Mesenchymal stem cell (in vitro differentiated cells and primary cell): ENCODE results near the gene HIF1A.

Experiments
- DNase-seq: peaks from one replicate; pipeline ENCODE4 v3.0.0-alpha.2; 2013
- H2AFZ ChIP-seq: one replicate; pipeline ENCODE4 v1.6.1; 2013; ENCODE audit warnings: low read depth, mild to moderate bottlenecking, control low read depth, inconsistent platforms, low read length, moderate library complexity
- H2AK5ac ChIP-seq: 2 replicates; pipeline ENCODE4 v1.6.1; 2013; ENCODE audit warnings: low read length, moderate library complexity, mild to moderate bottlenecking, inconsistent platforms; ENCODE audit not compliant: severe bottlenecking
- H2BK120ac ChIP-seq: one replicate; pipeline ENCODE4 v1.6.1; 2013; ENCODE audit warnings: low read depth, mild to moderate bottlenecking, inconsistent platforms, low read length, moderate library complexity
- H2BK12ac ChIP-seq, 2 experiments: one replicate each; pipeline ENCODE4 v1.6.1; 2013; ENCODE audit warnings: inconsistent platforms in 2 of 2, low read length in 2 of 2, mild to moderate bottlenecking in 2 of 2, moderate library complexity in 2 of 2, control low read depth in 1 of 2
- H2BK15ac ChIP-seq: one replicate; pipeline ENCODE4 v1.6.1; 2013; ENCODE audit warnings: mild to moderate bottlenecking, low read depth, inconsistent platforms; ENCODE audit not compliant: poor library complexity, severe bottlenecking
- H2BK5ac ChIP-seq: 2 replicates; pipeline ENCODE4 v1.6.1; 2013; ENCODE audit warnings: low read depth, mild to moderate bottlenecking, low read length, control low read depth, inconsistent platforms; ENCODE audit not compliant: poor library complexity, severe bottlenecking
- H3K14ac ChIP-seq, 2 experiments: one replicate each; pipeline ENCODE4 v1.6.1; 2013; ENCODE audit warnings: inconsistent platforms in 2 of 2, low read length in 2 of 2, control low read depth in 1 of 2, mild to moderate bottlenecking in 1 of 2, moderate library complexity in 1 of 2
- H3K18ac ChIP-seq, 2 experiments: one replicate each; pipeline ENCODE4 v1.6.1; 2013; ENCODE audit warnings: inconsistent platforms in 2 of 2, low read length in 2 of 2, control low read depth in 1 of 2, low read depth in 1 of 2, mild to moderate bottlenecking in 1 of 2
- H3K23ac ChIP-seq, 2 experiments: one replicate each; pipeline ENCODE4 v1.6.1; 2013; ENCODE audit warnings: inconsistent platforms in 2 of 2, low read length in 2 of 2, mild to moderate bottlenecking in 2 of 2, moderate library complexity in 2 of 2, control low read depth in 1 of 2
- H3K27ac ChIP-seq: 2 replicates; pipeline ENCODE4 v1.5.1; 2013; ENCODE audit warnings: mild to moderate bottlenecking, moderate library complexity, low read length, control low read depth, inconsistent platforms; ENCODE audit not compliant: poor library complexity, severe bottlenecking
- H3K27me3 ChIP-seq, 2 experiments: 2 replicates each; pipeline versions ENCODE4 v1.6.1 to v1.7.0; 2013; ENCODE audit warnings: low read length in 2 of 2, mild to moderate bottlenecking in 2 of 2, moderate library complexity in 2 of 2, control low read depth in 1 of 2, inconsistent platforms in 1 of 2; ENCODE audit not compliant: control insufficient read depth in 1 of 2, insufficient read depth in 1 of 2
- H3K36me3 ChIP-seq, 2 experiments: 2 replicates each; pipeline versions ENCODE4 v1.6.1 to v1.7.0; 2013; ENCODE audit warnings: low read length in 2 of 2, control low read depth in 1 of 2, inconsistent platforms in 1 of 2, low read depth in 1 of 2, mild to moderate bottlenecking in 1 of 2; ENCODE audit not compliant: insufficient read depth in 2 of 2, control insufficient read depth in 1 of 2
- H3K4ac ChIP-seq, 2 experiments: one replicate each; pipeline ENCODE4 v1.6.1; 2013; ENCODE audit warnings: inconsistent platforms in 2 of 2, low read length in 2 of 2, mild to moderate bottlenecking in 2 of 2, moderate library complexity in 2 of 2, control low read depth in 1 of 2, low read depth in 1 of 2
- H3K4me1 ChIP-seq: 2 replicates; pipeline ENCODE4 v1.6.1; 2013; ENCODE audit warnings: low read depth, low read length, control low read depth; ENCODE audit not compliant: control insufficient read depth, insufficient read depth
- H3K4me2 ChIP-seq: 2 replicates; pipeline ENCODE4 v1.6.1; 2013; ENCODE audit warnings: low read length, mild to moderate bottlenecking, inconsistent platforms; ENCODE audit not compliant: poor library complexity, severe bottlenecking
- H3K4me3 ChIP-seq, 2 experiments: 2 replicates each; pipeline versions ENCODE4 v1.5.1 to v1.7.0; 2013; ENCODE audit warnings: low read length in 2 of 2, mild to moderate bottlenecking in 2 of 2, control low read depth in 1 of 2, low read depth in 1 of 2; ENCODE audit not compliant: insufficient read depth in 1 of 2
- H3K79me1 ChIP-seq: replicated peaks from 2 replicates; pipeline ENCODE4 v1.6.1; 2013; ENCODE audit warnings: mild to moderate bottlenecking, control low read depth, low read length, inconsistent platforms; ENCODE audit not compliant: poor library complexity, severe bottlenecking
- H3K9ac ChIP-seq: 2 replicates; pipeline ENCODE4 v1.7.0; 2013; ENCODE audit warnings: mild to moderate bottlenecking, low read length, moderate library complexity
- H3K9me3 ChIP-seq: 2 replicates; pipeline ENCODE4 v1.7.0; 2013; ENCODE audit warnings: mild to moderate bottlenecking, low read length; ENCODE audit not compliant: control insufficient read depth
- H4K8ac ChIP-seq: one replicate; pipeline ENCODE4 v1.6.1; 2013; ENCODE audit warnings: inconsistent platforms, mild to moderate bottlenecking, low read length, moderate library complexity
- H4K91ac ChIP-seq: one replicate; pipeline ENCODE4 v1.6.1; 2013; ENCODE audit warnings: mild to moderate bottlenecking, low read length, inconsistent platforms
- WGBS: methylation state at CpG from one replicate; pipeline ENCODE4 v1.1.7; 2013; ENCODE audit warnings: mixed read lengths; 5-methylcytosine and 5-hydroxymethylcytosine counted together

The HIF1A gene

DNA sequence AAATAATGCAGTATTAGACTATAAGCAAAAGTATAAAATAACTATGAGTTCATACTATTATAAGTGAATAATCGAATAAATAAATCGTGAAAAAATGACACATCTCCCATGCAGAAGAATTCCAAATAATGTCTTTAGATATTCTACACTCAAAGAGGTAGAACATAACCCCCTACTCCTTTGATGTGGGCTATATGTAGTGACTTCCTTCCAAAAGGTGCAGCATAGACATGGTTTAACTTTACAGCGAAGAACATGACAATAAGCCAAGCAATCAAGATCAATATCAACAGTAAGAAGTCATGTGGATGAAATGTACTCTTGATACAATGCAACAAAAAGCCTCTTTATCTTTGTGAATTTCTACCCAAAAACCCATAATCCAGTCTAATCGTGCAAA is 46.0 kb upstream of the HIF1A start:
- no peak overlapping the region for H3K4me3 ChIP-seq
- no peaks in the 10 kb centered on the region for H3K27me3 ChIP-seq
- no peak overlapping the region for H4K91ac ChIP-seq
- no peak for DNase-seq
- H3K27ac ChIP-seq: no peak overlapping the region
- no peaks in the 10 kb centered on the region for H3K79me1 ChIP-seq
- no peaks in the 10 kb centered on the region for H3K4me1 ChIP-seq
- H2BK5ac ChIP-seq: no peak overlapping the region
- H3K23ac ChIP-seq: no peak overlapping the region
- no peak overlapping the region for H4K8ac ChIP-seq
- no CpG with 5 or more reads among the region's 4 CpGs for WGBS
- no peak overlapping the region for H2BK12ac ChIP-seq
- no peak overlapping the region for H3K4me2 ChIP-seq
- H2AFZ ChIP-seq: no peak overlapping the region
- H3K14ac ChIP-seq: no peak overlapping the region
- H3K4ac ChIP-seq: no peak overlapping the region
- no peak overlapping the region for H3K18ac ChIP-seq
- H2AK5ac ChIP-seq: no peak overlapping the region
- H3K36me3 ChIP-seq: no peaks in the 10 kb centered on the region
- no peaks in the 10 kb centered on the region for H3K9me3 ChIP-seq
- no peak overlapping the region for H2BK15ac ChIP-seq
- no peak overlapping the region for H3K9ac ChIP-seq
- no peak overlapping the region for H2BK120ac ChIP-seq

DNA sequence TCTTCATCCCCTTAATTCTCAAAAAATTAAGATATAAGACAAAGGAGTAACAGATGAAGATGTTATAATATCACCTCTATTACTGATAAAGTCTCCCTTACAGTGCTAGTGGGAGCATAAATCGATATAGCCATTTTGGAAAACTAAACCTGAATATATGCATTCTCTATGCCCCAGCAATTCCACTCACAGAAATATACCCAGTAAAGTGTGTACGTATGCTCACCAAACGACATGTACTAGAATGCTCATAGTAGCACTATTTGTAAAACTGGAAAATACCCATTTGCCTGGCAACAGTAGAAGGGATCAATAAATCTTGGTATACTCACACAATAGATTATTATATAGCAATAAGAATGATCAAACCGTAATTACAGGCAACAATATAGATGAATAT is 44.0 kb upstream of the HIF1A start:
- 100% methylated on average over 2 of the region's 4 CpGs for WGBS
- Histone ChIP-seq H4K91ac (no peak overlapping the region), H2BK5ac (no peak overlapping the region), H2BK120ac (no peak overlapping the region), H3K9ac (no peak overlapping the region), H2AK5ac (no peak overlapping the region), H3K79me1 (no peaks in the 10 kb centered on the region), H2BK12ac (no peak overlapping the region), H3K27me3 (no peaks in the 10 kb centered on the region), H2AFZ (no peak overlapping the region), H2BK15ac (no peak overlapping the region), H3K23ac (no peak overlapping the region), H3K27ac (no peak overlapping the region), H3K14ac (no peak overlapping the region), H3K4me1 (no peaks in the 10 kb centered on the region), H3K36me3 (no peaks in the 10 kb centered on the region), H3K4me3 (no peak overlapping the region), H4K8ac (no peak overlapping the region), H3K4ac (no peak overlapping the region), H3K4me2 (no peak overlapping the region), H3K18ac (no peak overlapping the region), H3K9me3 (no peaks in the 10 kb centered on the region)
- DNase-seq: no peak

DNA sequence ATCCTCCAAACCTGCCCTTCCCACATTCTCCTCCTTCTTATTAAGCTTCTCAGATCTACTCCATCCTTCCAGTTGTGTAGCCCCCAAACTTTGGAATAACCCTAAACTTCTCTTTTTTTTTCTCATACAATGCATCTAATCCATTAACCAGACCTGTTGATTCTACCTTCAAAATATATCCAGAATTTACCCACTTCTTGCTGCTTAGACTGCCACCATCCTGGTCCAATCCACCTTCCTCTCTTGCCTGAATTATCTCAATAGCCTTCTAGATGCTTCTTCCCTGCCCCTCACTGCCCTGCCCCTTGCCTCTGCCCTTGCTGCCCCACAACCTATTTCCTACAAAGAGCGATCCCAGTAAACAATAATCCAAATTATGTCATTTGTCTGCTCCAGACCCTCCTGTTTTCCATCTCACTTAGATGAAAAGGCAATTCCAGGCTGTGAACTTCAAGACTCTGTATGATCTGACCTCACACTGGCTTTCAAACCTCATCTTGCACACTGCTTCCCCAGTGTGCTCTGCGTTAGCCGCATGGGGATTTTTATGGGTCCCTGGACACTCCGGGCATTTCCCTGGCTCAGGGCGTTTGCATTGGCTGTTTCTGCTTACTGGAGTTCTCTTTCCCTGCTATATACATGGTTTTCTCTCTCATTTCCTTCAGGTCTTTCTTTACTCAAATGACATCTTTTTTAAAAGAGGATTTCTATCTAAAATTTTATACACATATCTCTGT is 42.6 kb upstream of the HIF1A start:
- Histone ChIP-seq H3K4me2 (no peak overlapping the region), H2BK5ac (no peak overlapping the region), H3K27ac (no peak overlapping the region), H2BK15ac (no peak overlapping the region), H3K36me3 (no peaks in the 10 kb centered on the region), H3K9ac (peak overlapping the region; percentile 52), H4K91ac (no peak overlapping the region), H3K18ac (peak overlapping the region; percentile 18 to 37), H3K4me1 (no peaks in the 10 kb centered on the region), H2BK120ac (no peak overlapping the region), H4K8ac (no peak overlapping the region), H3K9me3 (no peaks in the 10 kb centered on the region), H3K14ac (no peak overlapping the region), H2AK5ac (no peak overlapping the region), H3K4me3 (no peak overlapping the region), H3K79me1 (no peaks in the 10 kb centered on the region), H3K23ac (no peak overlapping the region), H2BK12ac (no peak overlapping the region), H3K4ac (no peak overlapping the region), H3K27me3 (no peaks in the 10 kb centered on the region), H2AFZ (no peak overlapping the region)
- peak; percentile 70 for DNase-seq
- WGBS: 25% methylated on average over 5 of the region's 5 CpGs

DNA sequence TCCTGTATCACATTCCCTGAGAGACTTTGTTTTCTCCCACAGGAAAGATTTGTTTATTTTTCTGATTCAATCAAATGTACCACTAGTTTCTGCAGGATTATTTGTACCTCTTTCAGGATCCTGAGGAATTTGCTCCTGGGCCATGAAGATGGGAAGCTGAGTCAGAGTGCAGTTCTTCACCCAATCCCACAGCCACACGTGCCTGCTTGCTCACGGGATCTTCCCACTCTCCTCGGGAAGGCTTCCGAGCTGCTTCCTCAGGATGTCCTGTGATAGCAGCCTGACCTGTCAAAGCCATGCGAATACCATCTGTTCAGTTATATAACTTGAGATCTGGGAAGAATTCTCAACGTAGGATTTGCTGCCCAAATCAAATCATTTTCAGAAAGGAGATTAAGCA is 41.8 kb upstream of the HIF1A start:
- Histone ChIP-seq H3K4me2 (no peak overlapping the region), H3K4me3 (no peak overlapping the region), H3K27ac (no peak overlapping the region), H4K91ac (no peak overlapping the region), H3K14ac (no peak overlapping the region), H3K18ac (no peak overlapping the region), H2AFZ (no peak overlapping the region), H3K4ac (no peak overlapping the region), H2BK5ac (no peak overlapping the region), H3K36me3 (no peaks in the 10 kb centered on the region), H4K8ac (no peak overlapping the region), H2AK5ac (no peak overlapping the region), H3K79me1 (no peaks in the 10 kb centered on the region), H3K9ac (peak overlapping the region; percentile 52), H3K4me1 (no peaks in the 10 kb centered on the region), H2BK15ac (no peak overlapping the region), H3K27me3 (no peaks in the 10 kb centered on the region), H3K23ac (no peak overlapping the region), H2BK120ac (no peak overlapping the region), H3K9me3 (no peaks in the 10 kb centered on the region), H2BK12ac (no peak overlapping the region)
- WGBS: 8% methylated on average over 5 of the region's 6 CpGs
- peak; percentile 83 for DNase-seq
